WI38 (cell line): ENCODE data around the gene GRM4.

Experiments
- H3K4me3 ChIP-seq: 2 replicates; pipeline ENCODE4 v1.5.1; 2011; ENCODE audit warnings: low read depth, mild to moderate bottlenecking, control low read depth, low read length
- TF ChIP-seq, protein P1 (sequence below): IDR thresholded peaks from 2 replicates; pipeline ENCODE4 v1.5.1; 2012; ENCODE audit warnings: low read depth, mild to moderate bottlenecking, control low read depth, low read length

Gene GRM4

DNA sequence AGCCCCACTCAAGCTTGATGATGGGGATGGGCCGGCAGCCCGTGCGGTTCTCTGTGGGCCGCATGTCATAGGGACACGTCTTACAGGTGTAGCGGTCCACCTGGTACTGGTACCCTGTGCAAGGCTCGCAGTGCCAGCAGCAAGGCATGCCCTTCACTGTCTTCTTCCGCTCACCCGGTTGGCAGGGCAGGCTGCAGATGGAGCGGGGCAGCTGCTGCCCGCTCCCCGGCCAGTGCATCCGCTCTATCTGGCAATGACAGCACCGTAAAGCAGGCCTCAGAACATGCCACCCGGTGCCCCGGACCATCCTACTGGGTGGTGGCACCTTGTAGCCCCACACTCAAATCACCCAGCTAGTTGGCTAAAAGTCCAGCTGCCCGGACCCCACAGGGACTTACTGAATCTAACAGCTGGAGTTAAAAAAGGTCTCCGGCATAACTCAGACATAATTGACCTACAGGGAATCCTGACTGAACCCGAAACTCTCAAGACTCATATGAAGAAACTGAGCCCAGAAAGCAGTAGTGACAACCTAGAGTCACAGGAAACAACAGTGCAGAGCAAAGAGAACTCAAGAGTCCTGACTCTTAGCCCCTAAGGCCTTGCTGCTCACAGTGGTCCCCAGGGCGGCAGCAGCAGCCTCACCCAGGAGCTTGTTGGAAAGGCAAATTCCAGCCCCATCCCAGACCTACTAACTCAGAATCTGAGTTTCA is 109.4 kb downstream of the GRM4 start:
- TF ChIP-seq, protein P1, sequence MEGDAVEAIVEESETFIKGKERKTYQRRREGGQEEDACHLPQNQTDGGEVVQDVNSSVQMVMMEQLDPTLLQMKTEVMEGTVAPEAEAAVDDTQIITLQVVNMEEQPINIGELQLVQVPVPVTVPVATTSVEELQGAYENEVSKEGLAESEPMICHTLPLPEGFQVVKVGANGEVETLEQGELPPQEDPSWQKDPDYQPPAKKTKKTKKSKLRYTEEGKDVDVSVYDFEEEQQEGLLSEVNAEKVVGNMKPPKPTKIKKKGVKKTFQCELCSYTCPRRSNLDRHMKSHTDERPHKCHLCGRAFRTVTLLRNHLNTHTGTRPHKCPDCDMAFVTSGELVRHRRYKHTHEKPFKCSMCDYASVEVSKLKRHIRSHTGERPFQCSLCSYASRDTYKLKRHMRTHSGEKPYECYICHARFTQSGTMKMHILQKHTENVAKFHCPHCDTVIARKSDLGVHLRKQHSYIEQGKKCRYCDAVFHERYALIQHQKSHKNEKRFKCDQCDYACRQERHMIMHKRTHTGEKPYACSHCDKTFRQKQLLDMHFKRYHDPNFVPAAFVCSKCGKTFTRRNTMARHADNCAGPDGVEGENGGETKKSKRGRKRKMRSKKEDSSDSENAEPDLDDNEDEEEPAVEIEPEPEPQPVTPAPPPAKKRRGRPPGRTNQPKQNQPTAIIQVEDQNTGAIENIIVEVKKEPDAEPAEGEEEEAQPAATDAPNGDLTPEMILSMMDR = no peak
- no peak overlapping the region for H3K4me3 ChIP-seq

DNA sequence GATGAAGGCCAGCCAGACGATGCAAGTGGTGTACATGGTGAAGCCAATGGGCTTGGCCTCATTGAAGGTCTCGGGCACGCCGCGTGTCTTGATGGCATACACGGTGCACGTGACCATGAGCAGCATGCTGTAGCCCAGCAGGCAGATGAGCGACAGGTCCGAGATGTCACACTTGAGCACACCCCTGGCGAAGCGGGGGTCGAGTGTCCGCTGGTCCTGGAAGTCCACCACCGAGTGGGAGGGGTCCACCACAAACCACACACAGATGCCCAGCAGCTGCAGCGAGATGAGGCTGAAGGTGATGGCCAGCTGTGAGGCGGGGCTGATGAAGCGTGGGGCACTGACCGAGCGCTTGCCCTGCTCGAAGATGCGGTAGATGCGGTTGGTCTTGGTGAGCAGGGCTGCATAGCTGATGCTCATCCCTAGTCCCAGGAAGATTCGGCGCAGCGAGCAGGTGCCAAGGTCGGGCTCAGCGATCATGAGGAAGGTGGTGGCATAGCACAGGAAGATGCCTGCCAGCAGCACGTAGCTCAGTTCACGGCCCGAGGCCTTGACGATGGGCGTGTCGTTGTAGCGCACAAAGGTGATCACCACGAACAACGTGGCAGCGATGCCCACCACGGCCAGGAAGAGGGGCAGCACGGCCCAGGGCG is 110.1 kb downstream of the GRM4 start:
- TF ChIP-seq, protein P1 = no peak
- no peak overlapping the region for H3K4me3 ChIP-seq

DNA sequence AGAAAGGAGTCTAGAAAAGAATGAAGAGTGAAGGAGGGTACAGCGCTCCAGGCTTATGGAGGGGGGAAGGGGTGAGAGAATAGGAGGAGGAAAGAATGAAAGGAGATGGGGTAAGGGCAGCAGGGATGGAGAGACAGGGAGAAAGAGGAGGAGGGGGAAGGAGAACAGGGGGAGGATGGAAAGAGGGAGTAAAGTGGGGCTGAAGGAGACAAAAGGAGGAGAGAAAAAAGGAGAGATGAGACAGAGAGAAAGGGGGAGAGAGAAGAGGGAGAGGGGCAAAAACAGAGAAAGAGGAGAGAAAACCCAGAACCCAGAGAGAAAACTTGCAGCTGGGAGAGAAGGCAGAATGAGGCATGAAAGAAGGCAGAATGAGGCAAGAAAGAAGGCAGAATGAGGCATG is 110.7 kb downstream of the GRM4 start:
- no peak overlapping the region for H3K4me3 ChIP-seq
- TF ChIP-seq, protein P1 = no peak

DNA sequence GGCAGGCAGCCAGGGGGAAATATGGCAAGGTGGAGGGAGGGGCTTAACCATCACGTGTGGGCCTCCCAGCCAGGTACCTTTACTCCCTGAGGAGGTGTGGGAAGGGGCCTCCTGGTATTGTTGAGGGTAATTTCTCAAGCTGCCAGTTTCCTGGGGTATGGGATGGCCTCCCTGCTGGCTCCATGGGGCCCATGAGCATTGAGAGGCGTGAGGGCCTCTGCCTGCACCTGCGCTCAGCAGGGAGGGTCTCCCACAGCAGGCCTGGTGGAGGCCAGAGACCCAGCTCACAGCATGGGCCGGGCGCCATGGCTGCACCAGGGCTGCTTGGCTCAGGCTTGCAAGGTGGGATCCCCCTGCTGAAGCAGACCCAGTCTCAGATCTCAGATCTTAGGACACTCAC is 113.0 kb downstream of the GRM4 start:
- TF ChIP-seq, protein P1 = no peak
- no peak overlapping the region for H3K4me3 ChIP-seq

DNA sequence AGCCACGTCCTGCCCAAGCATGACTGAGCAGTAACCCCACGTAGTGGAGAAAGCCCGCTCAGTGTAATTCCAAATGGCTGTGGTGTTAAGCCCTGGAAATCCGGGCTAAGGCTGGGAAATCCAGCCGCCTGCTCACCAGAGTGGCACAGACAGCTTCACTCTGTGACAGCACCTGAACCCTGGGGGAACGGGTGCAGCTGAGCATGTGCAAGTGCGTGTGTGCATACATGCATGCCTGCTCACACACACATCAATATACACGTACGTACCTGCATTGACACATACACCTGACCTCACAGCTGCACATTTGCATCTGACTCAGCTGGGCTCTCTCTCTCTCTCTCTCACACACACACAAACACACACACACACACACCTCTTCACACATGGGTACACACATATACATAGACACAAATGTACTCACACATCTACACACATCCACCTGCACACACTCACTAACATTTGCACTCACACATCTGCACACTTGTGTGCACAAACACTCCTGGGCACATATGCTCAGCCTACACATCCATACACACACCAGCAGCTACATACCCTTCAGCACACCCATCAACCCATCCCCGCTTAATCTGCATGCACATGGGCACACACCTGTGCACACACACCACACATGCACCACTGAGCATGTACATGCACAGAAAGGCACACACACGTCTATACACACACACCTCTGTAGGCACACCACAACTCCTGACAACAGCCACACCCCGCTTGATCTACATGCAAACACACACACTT is 114.1 kb downstream of the GRM4 start:
- no peak overlapping the region for H3K4me3 ChIP-seq
- TF ChIP-seq, protein P1 = no peak

DNA sequence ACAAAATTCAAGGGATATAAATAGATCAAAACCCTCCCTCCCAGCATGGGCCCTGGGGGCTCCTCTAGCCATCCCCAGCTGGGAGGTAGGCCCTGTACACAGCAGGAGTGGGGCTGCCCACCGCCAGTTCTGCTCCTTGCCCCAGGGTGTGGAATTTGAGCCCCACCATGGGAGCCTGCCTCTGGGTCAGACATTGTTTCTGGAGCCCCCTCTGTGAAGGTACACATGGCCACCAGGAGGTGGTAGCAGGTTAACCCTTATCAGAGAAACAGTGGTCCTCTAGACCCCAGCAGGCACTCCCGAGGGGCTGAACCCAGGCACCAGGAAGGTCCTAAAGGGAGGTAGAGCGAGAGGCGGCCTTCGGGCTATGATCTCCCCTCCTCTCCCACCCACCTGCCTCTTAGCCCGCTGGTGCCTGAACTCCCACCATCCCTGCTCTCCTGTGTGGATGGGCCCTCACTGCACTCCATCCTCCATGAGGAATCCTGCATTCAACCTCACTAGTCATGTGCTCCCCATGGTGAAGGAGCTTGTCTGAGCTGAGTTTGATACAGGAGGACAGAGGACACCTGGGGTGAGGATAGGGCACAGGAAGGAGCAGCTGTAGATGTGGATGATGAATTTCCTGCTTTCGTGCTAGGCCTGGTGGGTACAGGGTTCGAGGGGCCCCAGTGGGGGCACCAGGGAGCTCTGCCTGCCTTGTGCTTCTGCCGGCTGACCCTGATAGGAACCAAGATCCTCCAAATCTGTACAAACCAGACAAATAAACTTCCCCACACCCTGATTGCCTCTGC is 114.9 kb downstream of the GRM4 start:
- TF ChIP-seq, protein P1 = no peak
- no peak overlapping the region for H3K4me3 ChIP-seq
